ENCODE results near the gene C4B.
"Not testable (repeated sequence)": the region's sequence is repeated elsewhere in the genome, so short reads cannot be mapped to it uniquely, and the experiment has no call there.

The C4B gene

DNA sequence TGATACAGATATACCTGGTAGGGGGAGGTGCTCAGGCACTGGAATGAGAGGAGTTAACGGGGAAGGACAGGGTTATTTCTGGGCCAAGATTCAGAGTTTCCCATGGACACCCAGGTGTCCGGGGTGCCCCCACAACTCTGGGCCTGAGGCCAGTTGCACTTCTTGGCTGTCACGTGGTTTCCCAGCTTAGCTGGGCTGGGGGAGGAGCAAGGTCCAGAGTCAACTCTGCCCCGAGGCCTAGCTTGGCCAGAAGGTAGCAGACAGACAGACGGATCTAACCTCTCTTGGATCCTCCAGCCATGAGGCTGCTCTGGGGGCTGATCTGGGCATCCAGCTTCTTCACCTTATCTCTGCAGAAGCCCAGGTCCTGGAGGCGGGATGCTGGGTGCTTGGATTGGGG lies at the start of gene C4B:
Gene C4B (plus strand): TSS at position 249 of the 400 bp plus-strand sequence. CDS start 51 bp downstream, at position 300.
- DNase-seq: not testable (repeated sequence)

DNA sequence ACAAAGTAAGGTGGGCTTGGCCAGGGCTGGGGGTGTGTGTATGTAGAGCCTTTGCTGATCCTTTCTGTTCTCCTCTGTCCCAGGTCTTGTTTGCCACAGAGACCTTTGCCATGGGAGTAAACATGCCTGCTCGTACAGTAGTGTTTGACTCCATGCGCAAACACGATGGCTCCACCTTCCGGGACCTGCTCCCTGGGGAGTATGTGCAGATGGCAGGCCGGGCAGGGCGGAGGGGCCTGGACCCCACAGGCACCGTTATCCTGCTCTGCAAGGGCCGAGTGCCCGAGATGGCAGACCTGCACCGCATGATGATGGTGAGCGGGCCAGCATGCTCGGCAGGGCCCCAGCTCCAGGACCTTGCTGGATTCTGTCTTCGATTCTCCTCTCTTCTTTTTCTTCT lies 48.9 kb upstream of the C4B start:
- DNase-seq: no peak

DNA sequence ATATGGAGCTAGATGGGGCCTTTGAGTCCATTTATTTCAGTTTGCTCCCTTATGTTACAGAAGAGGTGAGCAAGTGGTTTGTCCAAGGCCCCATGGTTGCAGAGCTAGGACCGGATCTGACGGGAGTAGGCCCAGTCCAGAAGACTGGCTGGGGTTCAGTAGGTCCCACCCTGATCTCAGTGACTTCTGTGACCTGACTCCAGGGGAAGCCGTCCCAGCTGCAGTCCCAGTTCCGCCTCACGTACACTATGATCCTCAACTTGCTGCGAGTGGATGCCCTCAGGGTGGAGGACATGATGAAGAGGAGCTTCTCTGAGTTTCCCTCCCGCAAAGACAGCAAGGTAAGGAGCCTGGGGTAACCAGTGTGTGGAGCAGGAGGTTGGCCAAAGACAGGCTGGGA lies 48.1 kb upstream of the C4B start:
- no peak for DNase-seq

DNA sequence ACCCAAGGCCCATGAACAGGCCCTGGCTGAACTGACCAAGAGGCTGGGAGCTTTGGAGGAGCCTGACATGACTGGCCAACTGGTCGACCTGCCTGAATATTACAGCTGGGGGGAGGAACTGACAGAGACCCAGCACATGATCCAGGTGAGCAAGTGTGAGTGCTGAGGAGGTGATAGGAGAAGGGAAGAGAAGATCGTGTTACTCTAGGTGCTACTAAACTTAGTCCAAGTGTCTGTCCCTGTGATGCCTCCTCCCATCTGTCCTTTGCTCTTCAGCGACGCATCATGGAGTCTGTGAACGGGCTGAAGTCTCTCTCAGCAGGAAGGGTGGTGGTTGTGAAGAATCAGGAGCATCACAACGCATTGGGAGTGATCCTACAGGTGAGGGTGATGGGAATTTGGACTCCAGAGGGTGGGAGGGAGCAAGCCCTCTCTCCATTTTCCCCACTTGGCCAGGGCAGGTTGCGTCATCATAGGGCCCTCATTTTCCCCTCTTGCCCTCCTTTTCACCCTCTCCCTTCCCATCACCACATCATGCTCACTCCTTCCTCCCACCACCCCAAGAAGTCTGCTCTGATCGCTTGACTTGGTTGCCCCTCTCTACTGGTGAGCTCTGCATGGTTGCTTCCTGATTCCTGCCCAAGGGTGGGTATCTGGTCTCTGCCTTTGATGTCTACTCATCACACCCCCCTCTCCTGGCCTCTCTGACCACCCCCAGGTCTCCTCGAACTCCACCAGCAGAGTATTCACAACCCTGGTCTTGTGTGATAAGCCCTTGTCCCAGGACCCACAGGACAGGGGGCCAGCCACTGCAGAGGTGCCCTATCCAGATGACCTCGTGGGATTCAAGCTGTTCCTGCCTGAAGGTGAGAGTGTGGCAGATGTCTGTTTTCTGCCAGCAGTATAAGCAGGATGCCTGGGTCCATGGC lies 47.3 kb upstream of the C4B start:
- no peak for DNase-seq

DNA sequence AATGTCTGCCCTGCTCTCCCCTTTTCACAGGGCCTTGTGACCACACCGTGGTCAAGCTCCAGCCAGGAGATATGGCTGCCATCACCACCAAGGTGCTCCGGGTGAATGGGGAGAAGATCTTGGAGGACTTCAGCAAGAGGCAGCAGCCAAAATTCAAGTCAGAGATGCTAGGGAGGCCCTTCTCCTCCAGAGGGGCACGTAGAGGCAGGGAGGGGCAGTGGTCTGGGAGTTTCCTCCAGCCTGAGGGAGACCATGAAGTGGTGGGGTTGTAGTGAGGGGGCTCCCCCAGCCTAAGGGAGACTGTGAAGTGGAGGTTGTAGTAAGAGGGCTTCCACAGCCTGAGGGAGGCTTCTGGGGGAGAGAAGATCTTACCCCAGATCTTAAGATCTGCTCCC lies 46.7 kb upstream of the C4B start:
- DNase-seq: no peak

DNA sequence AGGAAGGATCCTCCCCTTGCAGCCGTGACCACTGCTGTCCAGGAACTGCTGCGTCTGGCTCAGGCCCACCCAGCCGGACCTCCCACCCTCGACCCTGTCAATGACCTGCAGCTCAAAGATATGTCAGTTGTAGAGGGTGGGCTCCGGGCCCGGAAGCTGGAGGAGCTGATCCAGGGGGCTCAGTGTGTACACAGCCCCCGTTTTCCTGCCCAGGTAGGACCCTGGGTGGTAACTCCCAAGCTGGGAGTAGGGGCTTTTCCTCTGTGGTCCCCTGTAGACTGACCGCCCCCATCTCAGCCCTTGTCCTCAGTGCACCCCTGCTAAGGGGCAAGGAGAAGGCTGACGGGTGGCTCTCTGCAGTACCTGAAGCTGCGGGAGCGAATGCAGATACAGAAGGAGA lies 46.3 kb upstream of the C4B start:
- no peak for DNase-seq

DNA sequence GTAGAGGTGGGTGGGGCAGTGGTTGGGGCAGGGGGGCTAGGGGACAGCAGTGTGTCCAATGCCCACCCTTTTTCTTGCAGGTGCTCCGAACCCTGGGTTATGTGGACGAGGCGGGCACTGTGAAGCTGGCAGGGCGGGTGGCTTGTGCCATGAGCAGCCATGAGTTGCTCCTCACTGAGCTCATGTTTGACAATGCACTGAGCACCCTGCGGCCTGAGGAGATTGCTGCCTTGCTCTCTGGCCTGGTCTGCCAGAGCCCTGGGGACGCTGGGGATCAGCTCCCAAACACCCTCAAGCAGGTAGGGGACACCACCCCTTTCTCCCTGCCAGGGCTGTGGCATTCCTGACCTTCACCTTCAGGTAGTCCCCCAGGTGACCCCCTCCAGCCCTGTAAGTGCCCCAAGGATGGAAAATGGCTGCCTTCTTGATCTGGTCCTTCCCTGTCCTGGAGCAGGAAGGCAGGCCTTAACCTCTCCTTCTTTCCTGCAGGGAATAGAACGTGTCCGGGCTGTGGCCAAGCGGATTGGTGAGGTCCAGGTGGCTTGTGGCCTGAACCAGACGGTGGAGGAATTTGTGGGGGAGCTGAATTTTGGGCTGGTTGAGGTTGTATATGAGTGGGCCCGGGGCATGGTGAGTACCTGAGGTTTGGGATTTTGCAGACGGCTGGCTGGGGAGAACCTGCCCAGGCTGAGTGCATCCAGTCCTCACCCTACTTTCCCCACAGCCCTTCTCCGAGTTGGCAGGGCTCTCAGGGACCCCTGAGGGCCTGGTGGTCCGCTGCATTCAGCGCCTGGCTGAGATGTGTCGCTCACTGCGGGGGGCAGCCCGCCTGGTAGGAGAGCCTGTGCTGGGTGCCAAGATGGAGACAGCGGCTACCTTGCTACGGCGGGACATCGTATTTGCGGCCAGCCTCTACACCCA lies 45.5 kb upstream of the C4B start:
- DNase-seq: no peak

DNA sequence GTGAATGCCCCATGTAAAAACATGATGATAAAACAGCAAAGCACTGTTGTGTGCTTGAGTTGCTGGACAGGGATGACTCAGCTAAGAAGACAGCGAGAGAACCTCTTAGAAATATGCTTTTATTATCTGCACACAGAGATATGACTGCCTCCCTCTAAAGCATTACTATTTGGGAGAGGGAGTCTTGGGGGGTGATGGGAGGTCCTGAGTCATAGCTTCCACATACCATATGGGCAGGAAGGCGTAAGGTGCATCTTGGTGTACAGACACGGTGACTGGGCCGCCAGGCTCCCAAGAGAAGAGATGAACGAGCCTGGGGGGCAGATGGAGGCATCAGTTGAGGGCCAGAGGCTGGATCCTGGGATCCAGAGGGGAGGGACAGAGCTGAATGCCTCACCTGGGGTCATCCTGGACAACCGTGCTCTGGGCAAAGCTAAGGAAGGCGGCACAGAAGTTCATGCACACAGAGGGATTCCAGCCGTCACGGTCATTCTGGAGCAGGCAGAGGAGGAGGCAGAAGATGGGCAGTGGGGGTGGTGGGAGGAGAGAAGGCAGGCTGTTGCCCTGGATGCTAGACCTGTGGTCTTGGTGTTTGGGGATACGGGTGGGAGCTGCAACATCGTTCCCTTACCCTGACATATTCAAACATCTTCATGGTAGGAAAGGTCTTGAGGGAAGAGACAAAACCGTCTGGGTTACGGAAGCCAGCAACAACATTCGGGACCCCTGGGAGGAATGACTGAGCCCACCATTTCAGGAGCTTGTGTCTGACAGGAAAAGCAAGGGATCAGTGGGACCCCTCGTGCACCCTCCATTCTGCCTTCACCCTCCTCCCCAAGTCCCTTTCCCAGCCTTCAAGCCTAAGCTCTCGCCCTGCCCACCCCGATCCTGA lies 44.6 kb upstream of the C4B start:
- no peak for DNase-seq

DNA sequence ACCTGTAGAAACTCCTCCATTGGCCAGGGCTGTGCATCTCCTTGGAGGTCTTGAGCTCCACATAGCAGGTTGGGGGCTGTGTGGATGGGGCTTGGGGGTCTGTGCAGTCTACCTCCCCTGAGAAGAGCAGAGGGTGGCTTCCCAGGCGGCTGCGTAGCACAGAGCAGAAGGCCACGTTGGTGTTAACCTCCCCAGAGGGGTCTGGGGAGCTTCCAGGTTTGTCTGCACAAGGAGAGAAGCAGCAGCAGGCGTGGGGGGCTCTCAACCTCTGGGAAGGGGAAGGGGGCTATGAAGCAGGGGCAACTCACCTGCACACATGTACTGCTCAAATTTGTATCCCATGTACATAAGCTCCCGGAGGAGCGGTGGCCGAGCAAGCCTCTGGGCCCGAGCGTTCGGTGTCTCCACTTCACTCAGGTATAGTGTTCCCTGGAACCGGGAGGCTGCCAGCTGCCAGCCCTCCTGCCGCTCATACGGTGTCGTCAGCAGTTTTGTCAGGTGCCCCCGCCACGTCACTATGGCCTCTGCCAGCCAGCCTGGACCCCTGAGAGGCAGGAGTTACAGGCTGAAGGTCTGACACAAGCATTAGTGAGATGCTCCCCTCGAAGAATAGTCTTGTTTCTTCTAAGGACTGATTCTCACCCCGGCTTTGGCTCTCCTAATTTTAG lies 43.9 kb upstream of the C4B start:
- DNase-seq: no peak

DNA sequence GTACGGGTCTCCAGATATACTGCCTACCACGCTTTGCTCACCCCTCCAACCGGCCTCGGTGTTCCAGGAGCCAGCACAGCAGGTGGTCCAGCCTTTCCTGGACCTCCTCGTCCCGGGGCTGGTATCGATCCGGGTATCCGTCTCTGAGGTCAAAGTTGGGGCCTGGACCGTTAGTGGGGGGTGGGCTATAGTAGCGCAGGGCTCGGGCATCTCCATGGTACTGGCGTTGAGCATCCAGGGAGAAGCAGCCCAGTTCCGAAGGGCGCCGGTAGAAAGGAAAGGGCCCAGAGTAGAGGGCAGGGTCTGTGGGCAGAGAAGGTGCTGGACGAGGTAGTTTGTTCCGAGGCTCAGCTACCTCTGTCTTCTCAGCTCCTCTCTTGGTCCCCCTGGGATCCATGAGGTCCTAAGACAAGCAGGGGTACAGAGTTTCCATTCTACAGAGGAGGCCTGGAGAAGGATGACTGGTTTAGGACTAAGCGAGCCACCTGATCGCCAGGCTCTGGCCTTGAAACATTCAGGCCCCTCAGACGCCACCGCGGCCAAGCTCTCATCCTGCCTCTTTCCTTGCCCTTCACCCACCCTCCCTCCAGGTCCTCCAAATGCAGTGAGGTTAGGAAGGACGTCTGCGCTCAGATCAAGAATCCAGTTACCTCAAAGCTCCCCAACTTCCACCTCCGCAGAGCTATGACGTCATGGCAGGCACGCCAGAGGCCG lies 43.2 kb upstream of the C4B start:
- no peak for DNase-seq

DNA sequence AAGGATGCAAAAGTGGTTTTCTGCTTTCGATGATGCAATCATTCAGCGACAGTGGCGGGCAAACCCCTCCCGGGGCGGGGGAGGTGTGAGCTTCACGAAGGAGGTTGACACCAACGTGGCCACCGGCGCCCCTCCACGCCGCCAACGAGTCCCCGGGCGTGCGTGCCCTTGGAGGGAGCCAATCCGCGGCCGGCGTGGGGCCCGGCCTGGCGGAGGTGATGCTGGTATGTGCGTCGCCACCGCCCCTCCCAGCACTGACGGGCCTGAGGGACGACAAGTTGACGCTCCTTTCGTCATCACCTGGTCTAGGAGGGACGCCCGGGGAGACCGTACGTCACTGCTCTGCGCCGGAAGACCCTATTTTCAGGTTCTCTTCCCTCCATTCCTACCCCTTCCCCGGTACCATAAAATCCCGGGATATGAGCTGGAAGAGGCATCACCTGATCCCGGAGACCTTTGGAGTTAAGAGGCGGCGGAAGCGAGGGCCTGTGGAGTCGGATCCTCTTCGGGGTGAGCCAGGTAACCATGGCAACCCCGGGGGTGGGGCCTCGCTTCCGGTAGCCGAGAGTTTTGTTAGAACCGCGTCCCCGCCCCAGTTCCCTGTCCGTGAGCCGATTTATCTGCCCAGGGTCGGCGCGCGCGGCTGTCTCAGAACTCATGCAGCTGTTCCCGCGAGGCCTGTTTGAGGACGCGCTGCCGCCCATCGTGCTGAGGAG lies 42.4 kb upstream of the C4B start, which contains the start of gene DXO:
Gene DXO (minus strand): TSS at position 146 of the 716 bp plus-strand sequence. CDS start 463 bp downstream, outside the sequence.
- peak; percentile 97 for DNase-seq

DNA sequence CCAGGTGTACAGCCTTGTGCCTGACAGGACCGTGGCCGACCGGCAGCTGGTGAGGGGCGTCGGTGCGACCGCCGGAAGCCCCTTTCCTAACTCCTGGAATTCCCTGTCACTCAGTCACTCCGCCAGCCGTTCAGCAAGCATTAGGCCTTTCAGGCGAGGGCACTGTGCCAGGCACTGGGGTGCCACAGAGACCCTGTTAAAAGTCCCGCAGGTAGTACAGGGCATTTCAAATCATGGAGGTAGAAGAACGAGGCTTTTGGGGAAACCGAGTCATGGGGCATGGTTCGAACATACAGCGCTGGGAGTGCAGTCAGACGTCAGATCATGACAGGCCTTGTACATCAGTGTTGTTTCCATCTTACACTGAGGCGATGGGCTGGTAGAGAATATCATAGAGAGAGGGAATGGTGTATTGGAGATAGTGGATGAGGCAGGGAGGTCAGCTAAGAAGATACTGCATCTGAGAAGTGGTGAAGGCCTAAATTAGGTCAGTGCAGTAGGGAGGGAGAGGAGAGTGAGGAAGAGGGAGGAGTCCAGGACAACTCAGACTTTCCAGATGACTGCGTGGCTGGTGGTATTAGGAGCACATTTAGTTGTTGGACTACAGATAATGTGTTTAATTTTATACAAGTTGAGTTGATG lies 41.8 kb upstream of the C4B start:
- DNase-seq: peak; percentile 26

DNA sequence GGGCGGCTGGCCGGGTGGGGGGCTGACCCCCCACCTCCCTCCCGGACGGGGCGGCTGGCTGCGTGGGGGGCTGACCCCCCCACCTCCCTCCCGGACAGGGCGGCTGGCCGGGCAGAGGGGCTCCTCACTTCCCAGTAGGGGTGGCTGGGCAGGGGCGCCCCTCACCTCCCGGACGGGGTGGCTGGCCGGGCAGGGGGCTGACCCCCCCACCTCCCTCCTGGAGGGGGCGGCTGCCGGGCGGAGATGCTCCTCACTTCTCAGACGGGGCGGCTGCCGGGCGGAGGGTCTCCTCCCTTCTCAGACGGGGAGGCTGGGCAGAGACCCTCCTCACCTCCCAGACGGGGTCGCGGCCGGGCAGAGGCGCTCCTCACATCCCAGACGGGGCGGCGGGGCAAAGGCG lies 38.5 kb upstream of the C4B start:
- not testable (repeated sequence) for DNase-seq

DNA sequence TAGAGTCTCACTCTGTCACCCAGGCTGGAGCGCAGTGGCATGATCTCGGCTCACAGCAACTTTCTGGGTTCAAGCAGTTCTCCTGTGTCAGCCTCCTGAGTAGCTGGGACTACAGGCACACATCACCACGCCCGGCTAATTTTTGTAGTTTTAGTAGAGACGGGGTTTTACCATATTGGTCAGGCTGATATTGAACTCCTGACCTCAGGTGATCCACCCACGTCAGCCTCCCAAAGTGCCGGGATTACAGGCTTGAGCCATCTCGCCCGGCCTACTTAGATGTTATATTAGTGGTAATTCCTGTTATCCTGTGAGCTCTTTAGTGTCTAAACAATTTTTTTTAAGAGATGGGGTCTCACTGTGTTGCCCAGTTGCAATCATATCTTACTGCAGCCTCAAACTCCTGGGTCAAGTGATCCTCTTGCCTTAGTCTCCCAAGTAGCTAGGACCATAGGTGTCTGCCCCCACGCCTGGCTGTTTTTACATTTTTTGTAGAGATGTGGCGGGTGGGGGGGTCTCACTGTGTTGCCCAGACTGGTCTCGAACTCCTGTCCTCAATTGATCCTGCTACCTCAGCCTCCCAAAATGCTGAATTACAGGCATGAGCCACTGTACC lies 36.7 kb upstream of the C4B start:
- no peak for DNase-seq

DNA sequence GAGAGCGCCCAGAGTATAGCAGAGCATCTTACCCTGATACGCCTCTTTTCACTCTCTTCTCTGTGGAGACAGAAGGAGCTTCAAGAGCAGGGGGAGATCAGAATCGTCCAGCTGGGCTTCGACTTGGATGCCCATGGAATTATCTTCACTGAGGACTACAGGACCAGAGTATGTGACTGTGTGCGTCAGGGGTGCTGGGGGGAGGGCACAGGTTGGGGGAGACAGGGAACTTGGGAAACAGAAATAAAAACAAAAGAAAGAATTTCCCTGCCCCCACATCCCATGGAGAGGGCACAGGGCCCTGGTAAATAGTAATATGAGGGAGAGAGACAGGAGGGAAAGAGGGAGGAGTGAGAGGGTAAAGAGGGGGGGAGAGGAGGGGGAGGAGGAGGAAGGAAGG lies 35.8 kb upstream of the C4B start:
- no peak for DNase-seq

DNA sequence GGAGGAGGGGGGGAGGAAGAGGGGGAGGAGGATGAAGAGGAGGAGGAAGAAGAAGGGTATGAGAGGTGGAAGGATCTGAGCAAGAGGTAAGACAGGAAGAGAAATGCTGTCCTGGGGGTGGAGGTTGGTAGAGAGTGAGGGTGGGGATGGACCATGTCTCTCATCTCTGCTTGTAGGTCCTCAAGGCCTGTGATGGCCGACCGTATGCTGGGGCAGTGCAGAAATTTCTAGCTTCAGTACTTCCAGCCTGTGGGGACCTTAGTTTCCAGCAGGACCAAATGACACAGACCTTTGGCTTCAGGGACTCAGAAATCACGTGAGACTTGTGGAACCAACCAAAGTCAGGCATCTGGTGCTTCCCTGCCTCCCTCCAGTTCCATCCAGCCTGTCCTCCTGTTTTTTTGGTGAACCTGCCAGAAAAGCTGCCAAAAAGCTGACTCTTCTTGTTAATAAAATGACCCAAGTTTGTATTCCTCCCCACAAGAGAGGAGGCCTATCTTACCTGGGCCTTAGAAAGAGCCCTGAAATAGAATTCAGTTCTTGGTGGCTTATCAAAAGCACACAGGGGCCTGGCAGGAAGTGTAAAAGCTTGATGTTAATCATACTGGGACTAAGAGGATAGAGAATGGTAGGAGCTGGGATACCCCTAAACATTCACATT lies 35.2 kb upstream of the C4B start:
- no peak for DNase-seq

DNA sequence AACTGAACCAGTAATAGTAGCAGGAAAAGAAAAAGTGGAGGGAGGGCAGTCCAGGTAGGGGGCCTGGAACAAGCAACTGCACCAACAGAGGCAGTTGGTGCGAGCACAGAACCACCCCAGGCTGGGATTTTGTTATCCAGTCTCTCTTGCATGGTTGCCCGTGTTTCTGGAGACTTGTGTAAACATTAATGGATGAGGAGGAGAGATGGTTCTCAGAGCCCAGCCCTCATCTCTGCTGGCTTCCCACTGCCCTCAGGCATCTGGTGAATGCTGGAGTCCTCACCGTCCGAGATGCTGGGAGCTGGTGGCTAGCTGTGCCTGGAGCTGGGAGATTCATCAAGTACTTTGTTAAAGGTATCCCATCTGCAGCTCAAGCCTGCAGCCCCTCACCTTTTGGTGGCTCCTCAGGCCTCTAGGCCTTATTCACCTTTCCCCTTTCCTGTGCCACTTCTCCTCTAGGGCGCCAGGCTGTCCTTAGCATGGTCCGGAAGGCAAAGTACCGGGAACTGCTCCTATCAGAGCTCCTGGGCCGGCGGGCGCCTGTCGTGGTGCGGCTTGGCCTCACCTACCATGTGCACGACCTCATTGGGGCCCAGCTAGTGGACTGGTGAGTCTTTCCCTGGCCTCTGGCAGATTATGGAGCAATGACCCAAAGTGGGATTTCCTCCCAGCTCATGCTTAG lies 34.3 kb upstream of the C4B start:
- not testable (repeated sequence) for DNase-seq

DNA sequence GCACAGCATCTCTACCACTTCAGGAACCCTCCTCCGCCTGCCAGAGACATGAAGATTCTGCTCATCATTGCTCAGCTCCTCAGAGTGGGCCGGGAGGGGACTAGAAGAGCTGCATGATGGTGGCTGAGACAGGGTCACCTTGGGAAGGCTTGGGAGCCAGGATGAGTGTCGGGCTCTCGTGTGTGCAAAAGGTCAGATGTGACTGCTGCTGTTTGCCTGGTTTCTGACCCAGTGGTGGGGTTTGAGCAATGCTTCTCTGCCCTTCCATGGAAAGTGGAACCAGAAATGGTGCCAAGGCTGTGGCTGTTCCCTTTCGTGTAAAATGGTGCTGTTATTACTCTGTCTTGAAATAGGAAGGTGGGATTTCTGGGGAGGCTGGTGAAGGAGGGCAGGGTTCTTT lies 33.6 kb upstream of the C4B start:
- DNase-seq: not testable (repeated sequence)
